ENCODE data around the gene LIF.

Gene LIF

DNA sequence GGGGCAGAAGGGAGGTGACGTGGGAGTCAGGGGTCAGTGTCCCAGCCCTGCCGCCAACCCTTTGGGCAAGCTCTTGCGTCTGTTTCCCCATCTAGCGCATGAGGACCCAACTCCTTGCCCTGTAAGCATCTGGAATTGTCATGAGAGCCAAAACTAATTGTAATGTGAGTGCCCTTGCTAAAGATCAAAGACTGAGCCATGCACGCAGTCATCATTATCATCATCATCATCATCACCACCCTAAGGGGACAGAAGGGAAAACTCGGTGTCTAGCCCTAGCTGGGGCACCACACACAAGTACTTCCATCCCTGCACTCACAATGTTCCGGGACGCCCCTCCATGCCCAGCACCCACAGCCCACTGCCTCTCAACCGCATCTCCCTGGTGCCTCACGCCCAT, 2.5 kb downstream of the LIF start:
- Histone ChIP-seq H3K27me3 (ENCODE audit: control insufficient read depth in 1 of 2, insufficient read depth in 2 of 2, low read length in 2 of 2) (peaks cover 0 to 4% of the 10 kb centered on the region in 2 donors), H3K36me3 (ENCODE audit: control insufficient read depth in 1 of 2, insufficient read depth in 2 of 2, low read length in 2 of 2) (peaks cover 0 to 24% of the 10 kb centered on the region in 2 donors)

GRCh38 chr22:30243661-30244060, 2.9 kb downstream of the LIF start:
- H3K27me3 ChIP-seq (ENCODE audit: control insufficient read depth in 1 of 2, insufficient read depth in 2 of 2, low read length in 2 of 2), result peaks cover 0 to 4% of the 10 kb centered on the region in 2 donors
- no peak overlapping the region for H3K9ac ChIP-seq (ENCODE audit: low read depth in 1 of 2, low read length in 2 of 2)
- H3K36me3 ChIP-seq (ENCODE audit: control insufficient read depth in 1 of 2, insufficient read depth in 2 of 2, low read length in 2 of 2), result peaks cover 0 to 24% of the 10 kb centered on the region in 2 donors
- peaks cover 16 to 24% of the 10 kb centered on the region in 2 donors for H3K4me1 ChIP-seq (ENCODE audit: control insufficient read depth in 1 of 2, insufficient read depth in 2 of 2, low read length in 2 of 2)
- no peak overlapping the region for H3K27ac ChIP-seq (ENCODE audit: low read depth, low read length)
- H3K4me3 ChIP-seq (ENCODE audit: low read depth in 1 of 2, low read length in 2 of 2), result no peak overlapping the region
- H3K9me3 ChIP-seq (ENCODE audit: control insufficient read depth in 1 of 2, low read length in 2 of 2), result no peaks in the 10 kb centered on the region

More for the DNA sequence above, 2.5 kb downstream of the LIF start:
- Histone ChIP-seq H3K4me3 (ENCODE audit: low read depth in 1 of 2, low read length in 2 of 2) (no peak overlapping the region), H3K4me1 (ENCODE audit: control insufficient read depth in 1 of 2, insufficient read depth in 2 of 2, low read length in 2 of 2) (peaks cover 20 to 25% of the 10 kb centered on the region in 2 donors), H3K9me3 (ENCODE audit: control insufficient read depth in 1 of 2, low read length in 2 of 2) (no peaks in the 10 kb centered on the region), H3K27ac (ENCODE audit: low read depth, low read length) (no peak overlapping the region), H3K9ac (ENCODE audit: low read depth in 1 of 2, low read length in 2 of 2) (no peak overlapping the region)

DNA sequence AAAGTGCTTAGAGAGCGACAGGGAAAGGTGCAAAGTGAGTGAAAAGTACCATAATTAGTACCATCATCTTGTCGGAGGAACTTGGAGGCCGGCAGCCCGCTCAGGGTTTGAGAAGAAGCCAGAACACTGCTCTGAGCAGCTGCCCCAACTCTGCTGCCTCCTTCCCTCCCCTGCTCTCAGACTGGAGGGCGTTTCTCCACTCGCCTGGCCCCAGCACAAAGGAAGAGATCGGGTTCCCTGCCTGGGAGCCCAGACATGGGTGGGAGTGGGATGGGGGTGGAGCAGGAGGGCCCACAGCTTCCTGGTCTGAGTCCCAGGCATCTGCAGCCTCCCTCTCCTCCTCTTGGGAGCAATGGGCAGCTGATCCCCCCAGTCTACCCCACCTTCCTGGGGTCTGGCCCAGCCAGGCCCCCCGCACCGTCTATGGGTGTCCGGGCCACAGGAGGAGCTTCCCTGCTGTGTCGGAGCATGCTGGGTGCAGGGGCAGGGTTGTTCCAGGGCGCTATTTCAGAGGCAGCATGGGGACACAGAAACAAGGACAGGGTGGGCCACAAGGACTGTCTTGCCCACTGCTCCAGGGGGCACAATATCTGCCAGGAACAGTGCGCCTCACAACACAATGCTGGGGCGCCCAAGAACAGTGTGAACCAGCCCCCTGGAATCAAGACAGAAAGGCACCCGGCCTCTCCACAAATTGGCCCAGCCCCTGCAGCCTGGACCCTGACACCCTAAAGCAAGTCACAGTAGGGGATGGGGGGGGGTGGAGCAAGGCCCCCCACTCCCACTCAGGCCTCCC, 4.8 kb downstream of the LIF start:
- no peak overlapping the region for H3K9ac ChIP-seq (ENCODE audit: low read depth in 1 of 2, low read length in 2 of 2)
- peaks cover 0 to 24% of the 10 kb centered on the region in 2 donors for H3K36me3 ChIP-seq (ENCODE audit: control insufficient read depth in 1 of 2, insufficient read depth in 2 of 2, low read length in 2 of 2)
- H3K4me1 ChIP-seq (ENCODE audit: control insufficient read depth in 1 of 2, insufficient read depth in 2 of 2, low read length in 2 of 2), result peaks cover 0 to 9% of the 10 kb centered on the region in 2 donors
- H3K27me3 ChIP-seq (ENCODE audit: control insufficient read depth in 1 of 2, insufficient read depth in 2 of 2, low read length in 2 of 2), result peaks cover 0 to 2% of the 10 kb centered on the region in 2 donors
- H3K4me3 ChIP-seq (ENCODE audit: low read depth in 1 of 2, low read length in 2 of 2), result no peak overlapping the region
- no peak overlapping the region for H3K27ac ChIP-seq (ENCODE audit: low read depth, low read length)
- H3K9me3 ChIP-seq (ENCODE audit: control insufficient read depth in 1 of 2, low read length in 2 of 2), result no peaks in the 10 kb centered on the region

- Histone ChIP-seq H3K27me3 (ENCODE audit: control insufficient read depth in 1 of 2, insufficient read depth in 2 of 2, low read length in 2 of 2) (peaks cover 0 to 2% of the 10 kb centered on the region in 2 donors), H3K27ac (ENCODE audit: low read depth, low read length) (no peak overlapping the region), H3K9ac (ENCODE audit: low read depth in 1 of 2, low read length in 2 of 2) (no peak overlapping the region), H3K4me1 (ENCODE audit: control insufficient read depth in 1 of 2, insufficient read depth in 2 of 2, low read length in 2 of 2) (peaks cover under 1 to 7% of the 10 kb centered on the region in 2 donors), H3K9me3 (ENCODE audit: control insufficient read depth in 1 of 2, low read length in 2 of 2) (no peaks in the 10 kb centered on the region), H3K36me3 (ENCODE audit: control insufficient read depth in 1 of 2, insufficient read depth in 2 of 2, low read length in 2 of 2) (peaks cover 0 to 24% of the 10 kb centered on the region in 2 donors), H3K4me3 (ENCODE audit: low read depth in 1 of 2, low read length in 2 of 2) (no peak overlapping the region)
These were observed 5.8 kb downstream of the LIF start for GRCh38 chr22:30240541-30241417.

DNA sequence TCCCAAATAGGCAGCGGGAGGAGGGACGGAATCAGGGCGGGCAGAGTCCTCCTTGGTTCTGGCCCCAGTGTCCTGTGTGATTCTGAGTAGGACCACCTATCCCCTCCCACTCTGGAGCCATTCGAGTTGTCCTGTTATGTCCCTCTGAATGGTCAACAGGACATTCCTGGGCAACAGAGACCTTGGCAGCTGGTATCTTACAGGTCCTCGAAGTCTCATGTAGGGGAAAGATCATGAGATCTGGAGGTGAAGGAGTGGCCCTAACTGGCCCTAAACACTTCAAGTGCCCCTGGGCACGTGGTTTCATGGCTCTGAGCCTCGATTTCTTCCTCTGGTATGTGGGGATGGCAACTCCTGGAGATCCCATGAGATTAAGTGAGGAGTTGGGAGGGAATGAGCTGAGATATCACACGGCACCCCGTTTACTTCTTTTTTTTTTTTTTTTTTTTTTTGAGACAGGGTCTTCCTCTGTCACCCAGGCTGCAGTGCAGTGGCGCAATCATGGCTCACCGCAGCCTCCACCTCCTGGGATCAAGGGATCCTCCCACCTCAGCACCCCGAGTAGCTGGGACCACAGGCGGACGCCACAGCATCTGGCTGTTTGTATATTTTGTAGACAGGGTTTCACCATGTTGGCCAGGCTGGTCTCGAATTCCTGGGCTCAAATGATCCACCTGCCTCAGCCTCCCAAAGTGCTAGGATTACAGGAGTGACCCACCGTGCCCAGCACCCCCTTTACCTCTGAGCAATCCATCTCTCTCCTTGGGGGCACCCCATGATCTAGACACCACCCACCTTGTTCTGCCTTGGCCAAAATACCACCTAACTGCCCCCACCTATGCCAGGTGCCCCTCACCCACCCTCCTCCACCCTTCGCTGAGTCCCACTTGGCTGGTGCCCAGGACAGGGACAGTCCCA, 6.8 kb downstream of the LIF start:
- Histone ChIP-seq H3K4me3 (ENCODE audit: low read depth in 1 of 2, low read length in 2 of 2) (no peak overlapping the region), H3K27me3 (ENCODE audit: control insufficient read depth in 1 of 2, insufficient read depth in 2 of 2, low read length in 2 of 2) (no peaks in the 10 kb centered on the region), H3K36me3 (ENCODE audit: control insufficient read depth in 1 of 2, insufficient read depth in 2 of 2, low read length in 2 of 2) (peaks cover 0 to 24% of the 10 kb centered on the region in 2 donors), H3K4me1 (ENCODE audit: control insufficient read depth in 1 of 2, insufficient read depth in 2 of 2, low read length in 2 of 2) (peaks cover 11 to 13% of the 10 kb centered on the region in 2 donors), H3K27ac (ENCODE audit: low read depth, low read length) (no peak overlapping the region), H3K9me3 (ENCODE audit: control insufficient read depth in 1 of 2, low read length in 2 of 2) (no peaks in the 10 kb centered on the region), H3K9ac (ENCODE audit: low read depth in 1 of 2, low read length in 2 of 2) (no peak overlapping the region)

DNA sequence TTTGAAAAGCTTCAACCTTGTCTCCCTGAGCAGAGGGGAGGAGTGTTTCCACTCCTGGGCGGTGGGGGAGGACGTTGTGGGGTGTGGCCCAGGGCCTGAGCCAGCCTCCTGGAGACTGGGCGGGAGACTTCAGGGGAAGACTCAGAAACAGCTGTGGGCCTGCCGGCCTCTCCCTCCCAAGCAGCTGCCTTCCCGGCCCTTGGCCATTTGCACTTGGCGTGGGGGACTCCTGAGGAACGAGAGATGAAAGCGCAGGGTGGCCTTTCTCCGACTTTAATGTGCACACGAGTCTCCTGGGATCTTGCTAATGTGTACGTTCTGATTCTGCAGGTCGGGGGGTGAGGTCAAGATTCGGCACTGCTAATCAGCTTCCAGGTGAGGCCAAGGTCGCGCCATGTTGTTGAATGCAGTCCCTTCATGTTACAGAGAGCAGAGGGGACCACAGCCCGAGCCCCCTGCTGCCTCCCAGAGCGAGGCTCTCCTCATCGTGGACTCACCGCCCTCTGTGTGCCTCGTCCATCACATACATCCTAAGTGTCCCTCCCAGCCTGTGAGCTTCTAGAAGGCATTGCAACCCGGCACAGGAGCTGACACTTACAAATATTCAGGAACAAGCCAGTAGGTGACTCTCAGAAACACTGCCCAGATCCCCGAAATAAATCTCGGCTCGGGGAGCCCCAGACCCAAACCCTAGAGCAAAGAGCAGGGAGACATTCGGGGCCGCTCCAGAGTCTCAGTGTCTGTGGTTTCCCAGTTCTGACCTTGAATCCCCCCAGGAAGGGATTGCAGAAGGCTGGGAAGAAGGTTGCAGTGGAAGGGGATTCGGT, 7.7 kb downstream of the LIF start:
- peaks cover 0 to 19% of the 10 kb centered on the region in 2 donors for H3K36me3 ChIP-seq (ENCODE audit: control insufficient read depth in 1 of 2, insufficient read depth in 2 of 2, low read length in 2 of 2)
- no peaks in the 10 kb centered on the region for H3K9me3 ChIP-seq (ENCODE audit: control insufficient read depth in 1 of 2, low read length in 2 of 2)
- no peaks in the 10 kb centered on the region for H3K27me3 ChIP-seq (ENCODE audit: control insufficient read depth in 1 of 2, insufficient read depth in 2 of 2, low read length in 2 of 2)
- H3K9ac ChIP-seq (ENCODE audit: low read depth in 1 of 2, low read length in 2 of 2), result no peak overlapping the region
- H3K27ac ChIP-seq (ENCODE audit: low read depth, low read length), result no peak overlapping the region
- peaks cover 14 to 16% of the 10 kb centered on the region in 2 donors for H3K4me1 ChIP-seq (ENCODE audit: control insufficient read depth in 1 of 2, insufficient read depth in 2 of 2, low read length in 2 of 2)
- H3K4me3 ChIP-seq (ENCODE audit: low read depth in 1 of 2, low read length in 2 of 2), result no peak overlapping the region

DNA sequence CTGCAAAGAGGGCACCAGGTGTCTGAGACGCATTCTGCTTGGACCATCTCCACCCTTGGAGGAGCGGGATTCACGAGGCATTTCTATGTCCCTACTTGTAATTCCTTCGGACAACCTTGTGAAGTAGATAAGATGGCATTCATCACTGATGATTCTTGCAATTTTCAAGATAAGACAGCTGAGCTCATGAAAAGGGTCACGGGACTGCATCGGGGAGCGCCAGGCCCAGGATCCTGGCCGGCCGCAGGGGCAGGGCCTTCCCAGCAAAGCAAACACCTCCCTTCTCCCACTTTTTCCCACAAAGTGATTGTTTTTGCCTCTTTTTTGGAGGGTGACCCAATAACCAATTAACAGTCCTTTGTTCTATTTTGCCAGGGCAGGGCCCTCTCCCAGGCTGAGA, 8.4 kb downstream of the LIF start:
- H3K27ac ChIP-seq (ENCODE audit: low read depth, low read length), result no peak overlapping the region
- H3K4me3 ChIP-seq (ENCODE audit: low read depth in 1 of 2, low read length in 2 of 2), result no peak overlapping the region
- H3K27me3 ChIP-seq (ENCODE audit: control insufficient read depth in 1 of 2, insufficient read depth in 2 of 2, low read length in 2 of 2), result no peaks in the 10 kb centered on the region
- no peak overlapping the region for H3K9ac ChIP-seq (ENCODE audit: low read depth in 1 of 2, low read length in 2 of 2)
- no peaks in the 10 kb centered on the region for H3K9me3 ChIP-seq (ENCODE audit: control insufficient read depth in 1 of 2, low read length in 2 of 2)
- peaks cover 14 to 16% of the 10 kb centered on the region in 2 donors for H3K4me1 ChIP-seq (ENCODE audit: control insufficient read depth in 1 of 2, insufficient read depth in 2 of 2, low read length in 2 of 2)
- H3K36me3 ChIP-seq (ENCODE audit: control insufficient read depth in 1 of 2, insufficient read depth in 2 of 2, low read length in 2 of 2), result peaks cover 0 to 13% of the 10 kb centered on the region in 2 donors

DNA sequence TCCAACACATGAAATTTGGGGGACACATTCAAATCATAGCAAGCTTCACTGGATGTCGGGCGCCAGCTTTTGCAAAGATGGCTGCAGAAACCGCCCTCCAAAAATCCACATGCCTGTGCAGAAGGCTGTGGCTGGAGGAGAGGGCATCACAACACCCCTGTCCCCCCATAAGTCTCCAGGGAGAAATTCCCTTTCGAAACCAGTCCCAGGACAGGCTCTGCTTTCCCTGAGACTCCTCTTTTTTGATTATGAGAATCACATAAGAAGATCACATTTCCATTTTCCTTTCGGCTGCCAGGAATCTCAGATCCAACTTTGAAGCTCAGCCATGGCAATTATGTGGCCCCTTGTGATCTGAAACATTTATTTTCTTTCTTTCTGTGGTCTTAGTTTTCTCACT, 9.7 kb downstream of the LIF start:
- H3K27me3 ChIP-seq (ENCODE audit: control insufficient read depth in 1 of 2, insufficient read depth in 2 of 2, low read length in 2 of 2), result no peaks in the 10 kb centered on the region
- peaks cover 14 to 16% of the 10 kb centered on the region in 2 donors for H3K4me1 ChIP-seq (ENCODE audit: control insufficient read depth in 1 of 2, insufficient read depth in 2 of 2, low read length in 2 of 2)
- H3K9ac ChIP-seq (ENCODE audit: low read depth in 1 of 2, low read length in 2 of 2), result no peak overlapping the region
- peaks cover 0 to 3% of the 10 kb centered on the region in 2 donors for H3K36me3 ChIP-seq (ENCODE audit: control insufficient read depth in 1 of 2, insufficient read depth in 2 of 2, low read length in 2 of 2)
- no peak overlapping the region for H3K27ac ChIP-seq (ENCODE audit: low read depth, low read length)
- no peaks in the 10 kb centered on the region for H3K9me3 ChIP-seq (ENCODE audit: control insufficient read depth in 1 of 2, low read length in 2 of 2)
- no peak overlapping the region for H3K4me3 ChIP-seq (ENCODE audit: low read depth in 1 of 2, low read length in 2 of 2)

GRCh38 chr22:30235687-30236170, 10.8 kb downstream of the LIF start:
- Histone ChIP-seq H3K27ac (ENCODE audit: low read depth, low read length) (no peak overlapping the region), H3K4me1 (ENCODE audit: control insufficient read depth in 1 of 2, insufficient read depth in 2 of 2, low read length in 2 of 2) (peaks cover 14 to 16% of the 10 kb centered on the region in 2 donors), H3K9ac (ENCODE audit: low read depth in 1 of 2, low read length in 2 of 2) (no peak overlapping the region), H3K4me3 (ENCODE audit: low read depth in 1 of 2, low read length in 2 of 2) (no peak overlapping the region), H3K36me3 (ENCODE audit: control insufficient read depth in 1 of 2, insufficient read depth in 2 of 2, low read length in 2 of 2) (no peaks in the 10 kb centered on the region), H3K27me3 (ENCODE audit: control insufficient read depth in 1 of 2, insufficient read depth in 2 of 2, low read length in 2 of 2) (peaks cover 0 to 4% of the 10 kb centered on the region in 2 donors), H3K9me3 (ENCODE audit: control insufficient read depth in 1 of 2, low read length in 2 of 2) (no peaks in the 10 kb centered on the region)

Measured in duodenal mucosa (tissue), 2 donors.